Muscle layer of colon (tissue), 2 donors: ENCODE results near the gene MYO16.

ENCODE experiments used
- H3K27ac ChIP-seq: one replicate; pipeline ENCODE4 v1.7.0; 2013; ENCODE audit warnings: low read depth, mild to moderate bottlenecking, low read length, moderate library complexity
- H3K27me3 ChIP-seq, 2 donors: one replicate each; pipeline ENCODE4 v1.7.0; 2013; ENCODE audit warnings: low read length in 2 of 2, mild to moderate bottlenecking in 2 of 2; ENCODE audit not compliant: insufficient read depth in 2 of 2, control insufficient read depth in 1 of 2
- H3K36me3 ChIP-seq: one replicate; pipeline ENCODE4 v1.7.0; 2013; ENCODE audit warnings: mild to moderate bottlenecking, low read length; ENCODE audit not compliant: insufficient read depth
- H3K4me1 ChIP-seq: one replicate; pipeline ENCODE4 v1.7.0; 2013; ENCODE audit warnings: mild to moderate bottlenecking, low read length; ENCODE audit not compliant: insufficient read depth
- H3K4me3 ChIP-seq, 2 donors: one replicate each; pipeline ENCODE4 v1.7.0; 2013; ENCODE audit warnings: low read length in 2 of 2, low read depth in 1 of 2, mild to moderate bottlenecking in 1 of 2, moderate library complexity in 1 of 2
- H3K9ac ChIP-seq: one replicate; pipeline ENCODE4 v1.7.0; 2013; ENCODE audit warnings: low read length
- H3K9me3 ChIP-seq: one replicate; pipeline ENCODE4 v1.7.0; 2013; ENCODE audit warnings: mild to moderate bottlenecking, low read length
- donor health status: abdominal sarcoma.
- donor health status: Adenocarcinoma of cecum.

Gene MYO16

DNA sequence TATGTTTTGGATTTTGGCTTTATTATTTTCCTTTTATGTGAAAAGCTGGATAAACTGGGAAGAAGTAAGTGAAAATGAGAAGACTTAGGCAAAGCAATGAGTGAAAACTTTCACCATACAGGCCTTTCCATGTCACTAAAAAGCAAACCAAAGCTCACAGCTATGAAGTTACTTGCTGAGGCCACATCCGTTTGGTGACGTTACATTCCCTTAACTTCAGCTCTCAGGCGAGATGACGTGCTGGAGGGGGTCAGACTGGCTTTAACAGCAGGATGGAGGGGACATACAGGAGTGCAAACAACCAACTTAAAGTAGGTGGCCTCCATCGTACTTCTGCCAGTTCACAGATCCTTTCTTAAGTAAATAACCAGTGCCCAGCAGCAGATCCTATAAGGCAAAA lies 522.3 kb downstream of the MYO16 start:
- H3K27me3 ChIP-seq: no peaks in the 10 kb centered on the region
- no peak overlapping the region for H3K27ac ChIP-seq
- no peak overlapping the region for H3K4me3 ChIP-seq
- peaks cover 23% of the 10 kb centered on the region for H3K4me1 ChIP-seq
- H3K9ac ChIP-seq: no peak overlapping the region
- H3K9me3 ChIP-seq: no peaks in the 10 kb centered on the region
- no peaks in the 10 kb centered on the region for H3K36me3 ChIP-seq

DNA sequence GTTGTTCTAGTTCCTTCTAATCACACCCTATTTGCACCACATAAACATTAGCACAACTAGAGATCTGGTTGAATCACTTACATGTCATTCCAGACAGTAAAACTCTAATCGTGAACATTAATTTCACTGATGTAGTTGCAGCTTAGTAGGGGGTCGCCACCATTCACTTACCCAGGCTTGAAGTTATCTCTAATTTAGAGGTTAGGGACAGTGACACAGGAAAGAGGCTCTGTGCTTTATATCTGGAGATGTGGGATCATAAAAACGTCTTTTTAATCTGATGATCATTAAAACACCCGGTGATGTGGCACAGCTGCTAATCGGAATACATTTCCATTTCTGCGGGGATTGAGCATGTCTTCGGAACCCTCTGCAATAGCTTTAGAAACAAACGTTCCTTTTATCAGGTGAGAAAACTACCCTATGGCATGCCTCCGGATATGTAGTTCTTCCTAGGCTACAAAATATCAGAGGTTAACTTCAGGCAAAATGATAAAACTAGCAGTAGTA lies 523.0 kb downstream of the MYO16 start:
- Histone ChIP-seq H3K4me3 (no peak overlapping the region), H3K27me3 (no peaks in the 10 kb centered on the region), H3K9ac (no peak overlapping the region), H3K9me3 (no peaks in the 10 kb centered on the region), H3K36me3 (no peaks in the 10 kb centered on the region), H3K4me1 (peaks cover 24% of the 10 kb centered on the region), H3K27ac (no peak overlapping the region)

GRCh38 chr13:109152941-109153340 lies 523.5 kb downstream of the MYO16 start:
- no peaks in the 10 kb centered on the region for H3K36me3 ChIP-seq
- H3K9ac ChIP-seq: no peak overlapping the region
- no peaks in the 10 kb centered on the region for H3K9me3 ChIP-seq
- H3K27me3 ChIP-seq: no peaks in the 10 kb centered on the region
- peaks cover 24% of the 10 kb centered on the region for H3K4me1 ChIP-seq
- H3K27ac ChIP-seq: no peak overlapping the region
- no peak overlapping the region for H3K4me3 ChIP-seq

DNA sequence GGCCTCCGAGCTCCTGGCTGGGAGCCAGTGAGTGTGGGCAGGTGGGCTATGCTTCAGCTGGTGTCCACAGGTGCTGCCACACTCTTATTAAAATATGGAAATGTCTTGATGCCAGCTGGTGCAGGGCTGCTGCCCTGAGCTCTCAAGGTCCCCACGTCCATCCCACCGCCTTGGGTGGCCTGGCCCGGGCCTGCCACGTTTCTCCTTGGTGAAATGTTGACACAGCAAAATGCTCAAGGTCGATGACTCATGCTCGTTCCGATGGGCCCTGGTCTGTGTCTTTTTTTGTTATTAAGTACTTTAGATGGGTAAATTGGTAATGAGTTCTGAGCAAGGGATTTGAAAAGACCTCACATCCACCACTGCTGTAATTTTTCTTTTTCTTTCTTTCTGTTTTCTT lies 524.7 kb downstream of the MYO16 start:
- no peaks in the 10 kb centered on the region for H3K27me3 ChIP-seq
- H3K4me3 ChIP-seq: no peak overlapping the region
- H3K36me3 ChIP-seq: no peaks in the 10 kb centered on the region
- H3K27ac ChIP-seq: no peak overlapping the region
- no peaks in the 10 kb centered on the region for H3K9me3 ChIP-seq
- H3K9ac ChIP-seq: no peak overlapping the region
- H3K4me1 ChIP-seq: peaks cover 24% of the 10 kb centered on the region

DNA sequence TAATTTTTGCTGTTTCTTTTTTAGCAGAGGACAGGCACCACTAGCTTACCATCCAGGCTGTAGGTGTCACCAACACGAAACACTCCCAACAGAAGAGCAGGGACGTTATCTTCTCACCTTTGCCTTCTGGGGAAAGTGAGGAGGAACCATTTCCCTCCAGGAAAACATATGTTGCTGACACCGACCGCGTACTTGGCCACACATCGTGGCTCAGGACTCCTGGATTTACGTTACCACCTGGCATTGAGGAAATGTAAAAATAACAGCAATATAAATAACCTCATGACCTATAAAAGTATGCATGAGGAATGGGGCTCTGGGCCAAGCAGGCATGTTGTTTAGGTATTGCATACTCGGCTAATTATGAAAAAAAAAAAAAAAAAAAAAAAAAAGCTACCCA lies 525.1 kb downstream of the MYO16 start:
- H3K9ac ChIP-seq: no peak overlapping the region
- no peaks in the 10 kb centered on the region for H3K36me3 ChIP-seq
- H3K27ac ChIP-seq: no peak overlapping the region
- no peak overlapping the region for H3K4me3 ChIP-seq
- peaks cover 24% of the 10 kb centered on the region for H3K4me1 ChIP-seq
- no peaks in the 10 kb centered on the region for H3K9me3 ChIP-seq
- no peaks in the 10 kb centered on the region for H3K27me3 ChIP-seq

DNA sequence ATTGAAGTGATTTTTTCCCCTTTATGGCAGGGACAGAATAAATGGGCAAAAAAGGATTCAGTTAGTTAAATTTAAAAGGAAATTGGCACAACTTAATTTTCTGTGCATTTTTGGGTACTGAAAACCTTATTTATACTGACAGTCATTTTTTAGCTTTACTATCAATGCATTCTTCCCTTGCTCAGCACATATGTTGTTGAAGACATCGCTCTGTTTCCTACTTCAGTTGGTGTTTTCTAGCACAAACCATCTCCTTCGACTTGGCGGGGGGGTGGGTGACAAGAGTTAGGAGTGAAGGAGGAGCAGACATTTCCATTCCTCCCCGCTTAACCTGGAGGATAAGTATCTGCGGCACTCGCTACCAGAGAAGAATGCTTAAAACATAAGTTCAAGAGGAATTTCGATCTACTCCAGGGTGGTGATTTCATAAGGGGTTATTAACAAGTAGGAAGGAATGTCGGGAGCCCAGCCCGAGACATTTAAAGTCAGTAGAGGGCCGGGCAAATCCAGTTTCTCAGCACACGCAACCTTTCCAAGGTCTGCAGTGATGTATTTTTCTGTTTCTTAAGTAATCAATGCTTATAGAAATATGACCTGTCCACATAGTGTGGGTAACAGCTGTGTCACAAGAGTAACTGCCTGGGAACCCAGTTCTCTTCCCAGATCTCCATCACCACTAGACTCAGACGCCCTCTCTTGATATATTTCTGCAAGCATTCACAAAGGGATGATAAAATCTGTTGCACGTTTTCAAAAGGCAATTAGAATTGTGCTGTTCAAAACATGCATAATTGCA lies 525.8 kb downstream of the MYO16 start:
- Histone ChIP-seq H3K9me3 (no peaks in the 10 kb centered on the region), H3K27me3 (no peaks in the 10 kb centered on the region), H3K9ac (no peak overlapping the region), H3K36me3 (no peaks in the 10 kb centered on the region), H3K4me1 (peaks cover 24% of the 10 kb centered on the region), H3K4me3 (peak overlapping the region; percentile 2 to 6), H3K27ac (peak overlapping the region; percentile 0)

DNA sequence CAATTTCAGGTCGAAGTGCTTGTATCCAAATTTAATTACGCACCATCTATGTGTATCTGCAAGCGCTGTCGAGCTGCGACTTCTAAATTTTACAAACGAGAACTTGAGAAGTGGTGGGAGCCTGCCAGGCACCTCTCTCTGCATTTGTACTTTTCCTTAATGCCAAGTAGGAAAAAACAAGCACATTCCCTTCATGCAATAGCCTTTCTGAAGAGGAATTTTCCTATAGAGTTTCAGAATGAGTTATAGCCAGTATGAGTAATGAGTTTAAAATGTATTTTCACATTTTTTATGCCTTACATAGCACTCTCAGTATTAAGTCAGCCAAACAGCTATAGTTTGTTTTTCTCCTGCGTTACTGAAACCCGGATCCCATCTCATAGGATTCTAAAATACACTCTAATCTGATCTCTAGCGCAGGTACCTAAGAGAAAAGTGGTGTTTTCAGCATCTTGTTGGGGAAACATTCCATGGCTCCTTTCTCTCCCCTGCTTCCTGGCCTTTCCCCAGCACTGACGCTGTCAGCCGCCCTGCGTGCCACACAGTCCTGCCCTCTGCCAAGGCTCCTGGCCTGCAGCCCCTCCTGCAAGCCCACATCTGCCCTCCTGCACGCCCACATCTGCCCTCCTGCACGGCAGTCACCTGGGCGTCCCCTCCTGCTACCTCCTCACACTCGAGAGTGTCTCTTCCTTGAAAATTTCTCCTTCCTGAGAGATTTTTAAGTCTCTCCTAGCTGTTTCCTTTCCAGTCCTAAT lies 526.9 kb downstream of the MYO16 start:
- Histone ChIP-seq H3K4me3 (peak overlapping the region in 1 of 2 donors; percentile 1), H3K27ac (peak overlapping the region; percentile 0), H3K9ac (no peak overlapping the region), H3K4me1 (peaks cover 24% of the 10 kb centered on the region), H3K36me3 (no peaks in the 10 kb centered on the region), H3K27me3 (no peaks in the 10 kb centered on the region), H3K9me3 (no peaks in the 10 kb centered on the region)

DNA sequence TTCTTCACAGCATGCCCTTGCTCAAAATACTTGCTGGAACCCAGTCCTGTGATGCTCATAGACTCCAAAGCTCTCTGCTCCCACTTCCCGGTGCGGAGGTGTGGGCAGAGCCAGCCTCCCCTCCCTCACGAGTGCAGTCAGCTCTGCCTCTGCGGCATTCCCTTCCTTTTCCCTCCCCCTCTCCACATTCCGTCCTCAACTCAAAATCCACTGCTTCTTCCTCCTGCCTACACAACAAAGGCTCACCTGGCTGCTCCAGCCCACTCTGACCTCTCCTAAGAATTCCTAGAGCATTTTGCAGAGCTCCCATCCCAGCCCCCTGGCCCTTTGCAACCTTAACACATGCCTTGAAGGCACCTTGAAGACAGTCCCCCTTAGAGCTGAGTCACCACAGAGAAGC lies 527.9 kb downstream of the MYO16 start:
- no peaks in the 10 kb centered on the region for H3K9me3 ChIP-seq
- peaks cover 24% of the 10 kb centered on the region for H3K4me1 ChIP-seq
- H3K36me3 ChIP-seq: no peaks in the 10 kb centered on the region
- no peak overlapping the region for H3K9ac ChIP-seq
- no peak overlapping the region for H3K27ac ChIP-seq
- H3K27me3 ChIP-seq: no peaks in the 10 kb centered on the region
- H3K4me3 ChIP-seq: no peak overlapping the region

- H3K27ac ChIP-seq: no peak overlapping the region
- no peaks in the 10 kb centered on the region for H3K9me3 ChIP-seq
- no peaks in the 10 kb centered on the region for H3K36me3 ChIP-seq
- no peak overlapping the region for H3K9ac ChIP-seq
- no peak overlapping the region for H3K4me3 ChIP-seq
- H3K4me1 ChIP-seq: peaks cover 24% of the 10 kb centered on the region
- H3K27me3 ChIP-seq: no peaks in the 10 kb centered on the region
These were observed 529.0 kb downstream of the MYO16 start for GRCh38 chr13:109158383-109158782.

- Histone ChIP-seq H3K9ac (no peak overlapping the region), H3K27me3 (no peaks in the 10 kb centered on the region), H3K27ac (no peak overlapping the region), H3K4me3 (no peak overlapping the region), H3K4me1 (peaks cover 17% of the 10 kb centered on the region), H3K9me3 (no peaks in the 10 kb centered on the region), H3K36me3 (no peaks in the 10 kb centered on the region)
These were observed 530.4 kb downstream of the MYO16 start for GRCh38 chr13:109159650-109160309.

- Histone ChIP-seq H3K27ac (no peak overlapping the region), H3K27me3 (no peaks in the 10 kb centered on the region), H3K4me1 (peaks cover 11% of the 10 kb centered on the region), H3K9me3 (no peaks in the 10 kb centered on the region), H3K9ac (no peak overlapping the region), H3K36me3 (no peaks in the 10 kb centered on the region), H3K4me3 (no peak overlapping the region)
These were observed 530.9 kb downstream of the MYO16 start for GRCh38 chr13:109160357-109160756.
